Neural progenitor cell (in vitro differentiated cells): ENCODE results near the gene RIPOR2. TPM values are rescaled to one million over a fixed set of nuclear protein-coding genes. Genes with fewer than 3 reads are reported as not detected.

ENCODE experiments used
- DNase-seq: peaks from one replicate; pipeline ENCODE4 v3.0.0-alpha.2; 2016; ENCODE audit warnings: low spot score
- H2AFZ ChIP-seq: fragments of 200-600 bp; sonication (generic); replicated peaks from 2 replicates; pipeline ENCODE4 v1.6.1; 2016; ENCODE audit warnings: antibody characterized with exemption
- H3F3A ChIP-seq: fragments of 200-600 bp; sonication (generic); 2 replicates; pipeline ENCODE4 v1.6.1; 2016; ENCODE audit warnings: antibody characterized with exemption, low read depth
- H3K27ac ChIP-seq: fragments of 200-600 bp; sonication (generic); 2 replicates; pipeline ENCODE4 v1.5.1; 2016; ENCODE audit warnings: mild to moderate bottlenecking
- H3K27me3 ChIP-seq: fragments of 200-600 bp; sonication (generic); 2 replicates; pipeline ENCODE4 v1.6.1; 2016; ENCODE audit warnings: mild to moderate bottlenecking, moderate library complexity
- H3K36me3 ChIP-seq: fragments of 200-600 bp; sonication (generic); 2 replicates; pipeline ENCODE4 v1.5.1; 2016
- H3K4me1 ChIP-seq: fragments of 200-600 bp; sonication (generic); 2 replicates; pipeline ENCODE4 v1.6.1; 2016; ENCODE audit warnings: mixed run types
- H3K4me2 ChIP-seq: fragments of 200-600 bp; sonication (generic); 2 replicates; pipeline ENCODE4 v1.6.1; 2016
- H3K4me3 ChIP-seq: fragments of 200-600 bp; sonication (generic); 2 replicates; pipeline ENCODE4 v1.5.1; 2016
- H3K79me2 ChIP-seq: fragments of 200-600 bp; sonication (generic); 2 replicates; pipeline ENCODE4 v1.6.1; 2016; ENCODE audit warnings: low read depth
- H3K9ac ChIP-seq: fragments of 200-600 bp; sonication (generic); 2 replicates; pipeline ENCODE4 v1.6.1; 2016
- H3K9me3 ChIP-seq: fragments of 200-600 bp; sonication (generic); 2 replicates; pipeline ENCODE4 v1.5.1; 2016; ENCODE audit warnings: low read depth
- H4K20me1 ChIP-seq: fragments of 200-600 bp; sonication (generic); 2 replicates; pipeline ENCODE4 v1.6.1; 2016; ENCODE audit warnings: low read depth
- H3K27ac Mint-ChIP-seq: 3 replicates; pipeline ENCODE4 v1.8.0; 2021; ENCODE audit warnings: mixed read lengths
- H3K27me3 Mint-ChIP-seq: 2 replicates; pipeline ENCODE4 v1.8.0; 2022; ENCODE audit warnings: low read depth, mild to moderate bottlenecking, inconsistent platforms, moderate library complexity, mixed read lengths; ENCODE audit not compliant: insufficient read depth
- H3K36me3 Mint-ChIP-seq: 3 replicates; pipeline ENCODE4 v1.8.0; 2021; ENCODE audit warnings: mixed read lengths
- H3K4me1 Mint-ChIP-seq: 3 replicates; pipeline ENCODE4 v1.8.0; 2021; ENCODE audit warnings: mixed read lengths
- H3K4me3 Mint-ChIP-seq: 3 replicates; pipeline ENCODE4 v1.8.0; 2021; ENCODE audit warnings: mild to moderate bottlenecking, moderate library complexity, mixed read lengths
- H3K9me3 Mint-ChIP-seq: 3 replicates; pipeline ENCODE4 v1.8.0; 2020; ENCODE audit warnings: mixed read lengths
- EZH2 ChIP-seq: fragments of 200-600 bp; sonication (generic); IDR thresholded peaks from 2 replicates; pipeline ENCODE4 v1.6.1; 2017; ENCODE audit warnings: antibody characterized with exemption, mild to moderate bottlenecking, moderate library complexity
- EZH2phosphoT487 ChIP-seq: fragments of 200-600 bp; sonication (generic); IDR thresholded peaks from 2 replicates; pipeline ENCODE4 v1.6.1; 2017; ENCODE audit warnings: antibody characterized with exemption
- total RNA-seq: library from RNA; depleted of rRNA; stranded (reverse); fragments of >200 nt; gene quantifications from 2 replicates; pipeline ENCODE4 v1.2.3, GENCODE V29; 2015; ENCODE audit warnings: low replicate concordance
- TF ChIP-seq, protein P1 (sequence below): fragments of 200-600 bp; sonication (generic); IDR thresholded peaks from 2 replicates; pipeline ENCODE4 v1.5.1; 2017; ENCODE audit warnings: antibody characterized with exemption, mild to moderate bottlenecking

Gene RIPOR2
- total RNA-seq, 1 donor from 2014 or later: 0.26 TPM

- no peaks in the 10 kb centered on the region for H3K79me2 ChIP-seq
- peaks cover 6% of the 10 kb centered on the region for H3K9me3 Mint-ChIP-seq
- peaks cover 17% of the 10 kb centered on the region for H3K27me3 Mint-ChIP-seq
- H2AFZ ChIP-seq: no peak overlapping the region
- H3K4me2 ChIP-seq: peak overlapping the region; percentile 50
- peaks cover 28% of the 10 kb centered on the region for H3K4me1 ChIP-seq
- no peaks in the 10 kb centered on the region for H3K27me3 ChIP-seq
- no peak overlapping the region for H3K4me3 ChIP-seq
- no peaks in the 10 kb centered on the region for H4K20me1 ChIP-seq
- no peak overlapping the region for H3K4me3 Mint-ChIP-seq
- H3K9me3 ChIP-seq: no peaks in the 10 kb centered on the region
- H3K36me3 ChIP-seq: no peaks in the 10 kb centered on the region
- TF ChIP-seq EZH2: no peak
- TF ChIP-seq, protein P1, sequence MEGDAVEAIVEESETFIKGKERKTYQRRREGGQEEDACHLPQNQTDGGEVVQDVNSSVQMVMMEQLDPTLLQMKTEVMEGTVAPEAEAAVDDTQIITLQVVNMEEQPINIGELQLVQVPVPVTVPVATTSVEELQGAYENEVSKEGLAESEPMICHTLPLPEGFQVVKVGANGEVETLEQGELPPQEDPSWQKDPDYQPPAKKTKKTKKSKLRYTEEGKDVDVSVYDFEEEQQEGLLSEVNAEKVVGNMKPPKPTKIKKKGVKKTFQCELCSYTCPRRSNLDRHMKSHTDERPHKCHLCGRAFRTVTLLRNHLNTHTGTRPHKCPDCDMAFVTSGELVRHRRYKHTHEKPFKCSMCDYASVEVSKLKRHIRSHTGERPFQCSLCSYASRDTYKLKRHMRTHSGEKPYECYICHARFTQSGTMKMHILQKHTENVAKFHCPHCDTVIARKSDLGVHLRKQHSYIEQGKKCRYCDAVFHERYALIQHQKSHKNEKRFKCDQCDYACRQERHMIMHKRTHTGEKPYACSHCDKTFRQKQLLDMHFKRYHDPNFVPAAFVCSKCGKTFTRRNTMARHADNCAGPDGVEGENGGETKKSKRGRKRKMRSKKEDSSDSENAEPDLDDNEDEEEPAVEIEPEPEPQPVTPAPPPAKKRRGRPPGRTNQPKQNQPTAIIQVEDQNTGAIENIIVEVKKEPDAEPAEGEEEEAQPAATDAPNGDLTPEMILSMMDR: no peak
- no peak for TF ChIP-seq EZH2phosphoT487
- no peak overlapping the region for H3K9ac ChIP-seq
- H3K4me1 Mint-ChIP-seq: peaks cover 64% of the 10 kb centered on the region
- H3K36me3 Mint-ChIP-seq: peaks cover 6% of the 10 kb centered on the region
- DNase-seq: no peak
- H3K27ac ChIP-seq: no peak overlapping the region
- H3K27ac Mint-ChIP-seq: peak overlapping the region; percentile 74
- peaks cover 11% of the 10 kb centered on the region for H3F3A ChIP-seq
Observed at GRCh38 chr6:24931718-24932691, 3.8 kb downstream of the RIPOR2 start.

GRCh38 chr6:24931296-24931695 is 4.5 kb downstream of the RIPOR2 start:
- Mint-ChIP-seq H3K4me3 (no peak overlapping the region), H3K9me3 (peaks cover 7% of the 10 kb centered on the region), H3K4me1 (peaks cover 61% of the 10 kb centered on the region), H3K36me3 (peaks cover 6% of the 10 kb centered on the region), H3K27me3 (peaks cover 18% of the 10 kb centered on the region), H3K27ac (peak overlapping the region; percentile 74)
- no peaks in the 10 kb centered on the region for H3K9me3 ChIP-seq
- H3K79me2 ChIP-seq: no peaks in the 10 kb centered on the region
- no peaks in the 10 kb centered on the region for H4K20me1 ChIP-seq
- no peak overlapping the region for H3K27ac ChIP-seq
- peak overlapping the region; percentile 50 for H3K4me2 ChIP-seq
- H3K4me1 ChIP-seq: peaks cover 28% of the 10 kb centered on the region
- no peak overlapping the region for H3K9ac ChIP-seq
- H3K4me3 ChIP-seq: no peak overlapping the region
- no peaks in the 10 kb centered on the region for H3K27me3 ChIP-seq
- TF ChIP-seq, protein P1: no peak
- TF ChIP-seq EZH2phosphoT487 (no peak), EZH2 (no peak)
- peak; percentile 8 for DNase-seq
- H2AFZ ChIP-seq: no peak overlapping the region
- H3K36me3 ChIP-seq: no peaks in the 10 kb centered on the region
- H3F3A ChIP-seq: peaks cover 11% of the 10 kb centered on the region

DNA sequence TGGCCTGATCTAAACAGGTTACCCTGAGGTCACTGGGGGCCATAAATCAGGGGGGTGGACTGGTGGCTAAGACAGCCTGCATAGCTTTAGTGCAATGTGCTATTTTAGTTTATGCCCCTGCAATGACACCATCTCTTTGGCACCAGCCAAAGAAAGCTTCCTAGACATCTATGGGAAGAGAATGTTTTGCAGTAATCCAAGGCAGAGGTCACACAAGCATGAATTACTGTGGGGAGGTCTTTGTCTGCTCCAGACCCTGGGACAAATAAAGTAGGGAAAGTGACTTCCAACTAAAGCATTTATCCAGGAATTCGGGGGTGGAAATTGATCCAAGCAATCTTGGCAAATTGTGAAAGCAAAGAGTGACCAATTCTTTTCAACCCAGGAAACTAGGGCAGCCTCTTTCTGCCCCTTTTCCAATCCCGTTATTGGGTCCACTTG is 5.3 kb downstream of the RIPOR2 start:
- Histone ChIP-seq H3K9me3 (no peaks in the 10 kb centered on the region), H3K79me2 (no peaks in the 10 kb centered on the region), H3K4me2 (peak overlapping the region; percentile 50), H3K4me1 (peaks cover 24% of the 10 kb centered on the region), H3K9ac (no peak overlapping the region), H3K27me3 (no peaks in the 10 kb centered on the region), H3F3A (peaks cover 8% of the 10 kb centered on the region), H3K36me3 (no peaks in the 10 kb centered on the region), H4K20me1 (no peaks in the 10 kb centered on the region), H3K27ac (no peak overlapping the region), H2AFZ (no peak overlapping the region), H3K4me3 (no peak overlapping the region)
- TF ChIP-seq EZH2 (no peak), EZH2phosphoT487 (no peak)
- TF ChIP-seq, protein P1: no peak
- peaks cover 6% of the 10 kb centered on the region for H3K36me3 Mint-ChIP-seq
- H3K9me3 Mint-ChIP-seq: peaks cover 7% of the 10 kb centered on the region
- H3K4me1 Mint-ChIP-seq: peaks cover 55% of the 10 kb centered on the region
- H3K4me3 Mint-ChIP-seq: no peak overlapping the region
- peak; percentile 16 for DNase-seq
- H3K27ac Mint-ChIP-seq: peak overlapping the region; percentile 23
- peaks cover 15% of the 10 kb centered on the region for H3K27me3 Mint-ChIP-seq
